NCI-H82 (cell line): ENCODE measurements around the gene BCAS4.
"Not testable (repeated sequence)": the region's sequence is repeated elsewhere in the genome, so short reads cannot be mapped to it uniquely, and the experiment has no call there.

Experiments
- DNase-seq: peaks from one replicate; lab custom pipeline; 2025; lab: John Stamatoyannopoulos, UW

Gene BCAS4

GRCh38 chr20:50771419-50772080 is 23.3 kb upstream of the BCAS4 start:
- not testable (repeated sequence) for DNase-seq

- no peak for DNase-seq
These were observed 22.3 kb upstream of the BCAS4 start for GRCh38 chr20:50772420-50773185.

- no peak for DNase-seq
These were observed 20.3 kb upstream of the BCAS4 start for GRCh38 chr20:50774515-50774914.

- DNase-seq: peak; percentile 13
These were observed 18.6 kb upstream of the BCAS4 start for GRCh38 chr20:50776122-50776817.

GRCh38 chr20:50777373-50777772 is 17.5 kb upstream of the BCAS4 start:
- no peak for DNase-seq

GRCh38 chr20:50778994-50779393 is 15.9 kb upstream of the BCAS4 start:
- not testable (repeated sequence) for DNase-seq

- DNase-seq: no peak
These were observed 11.5 kb upstream of the BCAS4 start for GRCh38 chr20:50783390-50783789.

- peak; percentile 65 for DNase-seq
These were observed 11.0 kb upstream of the BCAS4 start for GRCh38 chr20:50783903-50784302.

GRCh38 chr20:50784464-50784863 is 10.4 kb upstream of the BCAS4 start:
- no peak for DNase-seq

- no peak for DNase-seq
These were observed 8.2 kb upstream of the BCAS4 start for GRCh38 chr20:50786703-50787102.

- DNase-seq: no peak
These were observed 7.7 kb upstream of the BCAS4 start for GRCh38 chr20:50787181-50787580.

- DNase-seq: peak; percentile 84
These were observed 6.5 kb upstream of the BCAS4 start for GRCh38 chr20:50788045-50788991.

GRCh38 chr20:50789968-50790650 is 4.8 kb upstream of the BCAS4 start:
- no peak for DNase-seq

GRCh38 chr20:50790651-50791277 is 4.1 kb upstream of the BCAS4 start:
- DNase-seq: peak; percentile 94

- DNase-seq: peak; percentile 64
These were observed 1.9 kb upstream of the BCAS4 start for GRCh38 chr20:50792708-50793574.

GRCh38 chr20:50793575-50794016 is 1.3 kb upstream of the BCAS4 start:
- peak; percentile 44 for DNase-seq

GRCh38 chr20:50794181-50794845 is 548 bp upstream of the BCAS4 start:
- DNase-seq: peak; percentile 54

GRCh38 chr20:50797142-50797541 is 2.3 kb downstream of the BCAS4 start:
- DNase-seq: no peak

GRCh38 chr20:50798650-50799049 is 3.8 kb downstream of the BCAS4 start:
- no peak for DNase-seq
